Neural cell (in vitro differentiated cells): ENCODE data around the gene IFT20. TPM values are rescaled to one million over a fixed set of nuclear protein-coding genes. Genes with fewer than 3 reads are reported as not detected.

Experiments used
- H2AFZ ChIP-seq: fragments of 200-600, 300-800 bp; sonication (generic), shearing (Covaris generic); 2 replicates; pipeline ENCODE4 v1.6.0; 2014; ENCODE audit warnings: low read depth, mild to moderate bottlenecking, antibody characterized with exemption, low read length, moderate library complexity
- H3F3A ChIP-seq: fragments of 200-600 bp; shearing (Covaris generic); 2 replicates; pipeline ENCODE4 v1.6.1; 2016; ENCODE audit warnings: mild to moderate bottlenecking, moderate library complexity, mixed read lengths, antibody characterized with exemption, low read length; ENCODE audit not compliant: insufficient read depth, poor library complexity, severe bottlenecking
- H3K27ac ChIP-seq: fragments of 200-600, 300-800 bp; sonication (generic), shearing (Covaris generic); 2 replicates; pipeline ENCODE4 v1.5.1; 2014; ENCODE audit warnings: mild to moderate bottlenecking, low read length, moderate library complexity
- H3K27me3 ChIP-seq: fragments of 300-800, 200-600 bp; sonication (generic), shearing (Covaris generic); 2 replicates; pipeline ENCODE4 v1.6.0; 2014; ENCODE audit warnings: mild to moderate bottlenecking, low read depth, low read length, moderate library complexity; ENCODE audit not compliant: insufficient read depth
- H3K36me3 ChIP-seq: fragments of 300-800, 200-600 bp; sonication (generic), shearing (Covaris generic); 2 replicates; pipeline ENCODE4 v1.5.1; 2014; ENCODE audit warnings: mild to moderate bottlenecking, antibody characterized with exemption, low read length, moderate library complexity; ENCODE audit not compliant: insufficient read depth
- H3K4me2 ChIP-seq: fragments of 300-800, 200-600 bp; sonication (generic), shearing (Covaris generic); 2 replicates; pipeline ENCODE4 v1.6.0; 2014; ENCODE audit warnings: mild to moderate bottlenecking, low read length
- H3K4me3 ChIP-seq: fragments of 300-800, 200-600 bp; sonication (generic), shearing (Covaris generic); 2 replicates; pipeline ENCODE4 v1.5.1; 2014; ENCODE audit warnings: mild to moderate bottlenecking, low read length, moderate library complexity
- H3K79me2 ChIP-seq: fragments of 200-600 bp; shearing (Covaris generic); replicated peaks from 2 replicates; pipeline ENCODE4 v1.6.0; 2014; ENCODE audit warnings: mild to moderate bottlenecking, low read length, moderate library complexity; ENCODE audit not compliant: insufficient read depth
- H3K9ac ChIP-seq: fragments of 300-800, 200-600 bp; sonication (generic), shearing (Covaris generic); 2 replicates; pipeline ENCODE4 v1.6.1; 2016; ENCODE audit warnings: mild to moderate bottlenecking, low read length, mixed read lengths
- H3K9me2 ChIP-seq: fragments of 200-600 bp; shearing (Covaris generic); 2 replicates; pipeline ENCODE4 v1.6.1; 2016; ENCODE audit warnings: mild to moderate bottlenecking, low read length, mixed read lengths; ENCODE audit not compliant: insufficient read depth
- H3K9me3 ChIP-seq: fragments of 200-600, 300-800 bp; sonication (generic), shearing (Covaris generic); 2 replicates; pipeline ENCODE4 v1.6.1; 2016; ENCODE audit warnings: mild to moderate bottlenecking, mixed run types, low read length, moderate library complexity, mixed read lengths
- H4K20me1 ChIP-seq: fragments of 200-600 bp; shearing (Covaris generic); 2 replicates; pipeline ENCODE4 v1.6.1; 2016; ENCODE audit warnings: mild to moderate bottlenecking, mixed run types; ENCODE audit not compliant: insufficient read depth
- CTCF ChIP-seq: fragments of 450-650 bp; IDR thresholded peaks from 2 replicates; pipeline ENCODE4 v1.5.1; 2014; ENCODE audit warnings: antibody characterized with exemption, mild to moderate bottlenecking, moderate library complexity; ENCODE audit not compliant: poor library complexity, severe bottlenecking
- EP300 ChIP-seq: fragments of 450-650 bp; conservative IDR thresholded peaks from 2 replicates; pipeline ENCODE4 v1.6.1; 2014; ENCODE audit warnings: antibody characterized with exemption, mild to moderate bottlenecking, moderate library complexity; ENCODE audit not compliant: poor library complexity, severe bottlenecking
- EZH2 ChIP-seq: fragments of 200-600, 300-800 bp; shearing (Covaris generic), sonication (generic); IDR thresholded peaks from 2 replicates; pipeline ENCODE4 v1.6.1; 2014; ENCODE audit warnings: antibody characterized with exemption, low read length, borderline replicate concordance, mild to moderate bottlenecking; ENCODE audit not compliant: insufficient read depth, poor library complexity, severe bottlenecking
- MXI1 ChIP-seq: fragments of 450-650 bp; conservative IDR thresholded peaks from 2 replicates; pipeline ENCODE4 v1.6.1; 2014; ENCODE audit warnings: antibody characterized with exemption, mild to moderate bottlenecking; ENCODE audit not compliant: poor library complexity, severe bottlenecking
- POLR2AphosphoS5 ChIP-seq: IDR thresholded peaks from 2 replicates; pipeline ENCODE4 v1.6.1; 2012
- RAD21 ChIP-seq: fragments of 450-650 bp; conservative IDR thresholded peaks from 2 replicates; pipeline ENCODE4 v1.6.1; 2014; ENCODE audit warnings: antibody characterized with exemption, mild to moderate bottlenecking, moderate library complexity
- REST ChIP-seq: IDR thresholded peaks from 2 replicates; pipeline ENCODE4 v1.6.1; 2012; ENCODE audit warnings: borderline replicate concordance
- SMC3 ChIP-seq: fragments of 450-650 bp; conservative IDR thresholded peaks from 2 replicates; pipeline ENCODE4 v1.6.1; 2014; ENCODE audit warnings: antibody characterized with exemption, mild to moderate bottlenecking, moderate library complexity; ENCODE audit not compliant: poor library complexity
- TAF1 ChIP-seq: IDR thresholded peaks from 2 replicates; pipeline ENCODE4 v1.6.1; 2012; ENCODE audit warnings: low read depth
- polyA plus RNA-seq: library from polyadenylated mRNA; depleted of rRNA; stranded (reverse); fragments of >200 nt; gene quantifications from 2 replicates; pipeline ENCODE4 v1.2.3, GENCODE V29; 2014

IFT20 gene
- polyA plus RNA-seq, 1 donor from 2014 or later: 213 TPM

GRCh38 chr17:28364665-28365363, 29.5 kb upstream of the IFT20 start, which contains the start of gene SEBOX:
Gene SEBOX, minus strand, starts transcription at chr17:28365199. Its CDS starts 48 bp downstream, at chr17:28365151.
- H3K79me2 ChIP-seq: no peaks in the 10 kb centered on the region
- no peaks in the 10 kb centered on the region for H3K9me2 ChIP-seq
- no peaks in the 10 kb centered on the region for H3F3A ChIP-seq
- H3K9me3 ChIP-seq: no peaks in the 10 kb centered on the region
- H3K4me3 ChIP-seq: no peak within 1 kb of the TSS
- no peaks in the 10 kb centered on the region for H3K27me3 ChIP-seq
- TF ChIP-seq RAD21 (no peak), TAF1 (no peak), POLR2AphosphoS5 (no peak), CTCF (no peak), SMC3 (no peak), EZH2 (no peak), REST (no peak), MXI1 (no peak), EP300 (no peak)
- no peak within 1 kb of the TSS for H3K27ac ChIP-seq
- H4K20me1 ChIP-seq: no peaks in the 10 kb centered on the region
- no peak within 1 kb of the TSS for H2AFZ ChIP-seq
- H3K9ac ChIP-seq: no peak within 1 kb of the TSS
- no peaks in the 10 kb centered on the region for H3K36me3 ChIP-seq
- H3K4me2 ChIP-seq: no peak within 1 kb of the TSS

GRCh38 chr17:28363776-28364650, 28.7 kb upstream of the IFT20 start:
- H3K36me3 ChIP-seq: no peaks in the 10 kb centered on the region
- H3K9me3 ChIP-seq: no peaks in the 10 kb centered on the region

More at GRCh38 chr17:28363776-28364650, 28.7 kb upstream of the IFT20 start:
- TF ChIP-seq SMC3 (no peak), REST (no peak)
- Histone ChIP-seq H3K79me2 (peaks cover 2% of the 10 kb centered on the region), H3K4me3 (no peak overlapping the region), H3K9ac (no peak overlapping the region), H4K20me1 (no peaks in the 10 kb centered on the region), H3K27me3 (no peaks in the 10 kb centered on the region), H3K27ac (no peak overlapping the region), H3F3A (no peaks in the 10 kb centered on the region), H2AFZ (no peak overlapping the region), H3K9me2 (no peaks in the 10 kb centered on the region), H3K4me2 (no peak overlapping the region)
